Astrocyte (in vitro differentiated cells and primary cell): ENCODE measurements around the gene IDI1. TPM values are rescaled to one million over a fixed set of nuclear protein-coding genes. Genes with fewer than 3 reads are reported as not detected.

ENCODE experiments used
- DNase-seq: peaks from one replicate; pipeline ENCODE4 v3.0.0-alpha.2; 2010; ENCODE audit warnings: low read depth
- FAIRE-seq: peaks from 2 replicates; lab custom pipeline; 2011; peaks lifted over from hg19 to GRCh38; lab: Jason Lieb, UNC
- H2AFZ ChIP-seq: 2 replicates; pipeline ENCODE4 v1.6.0; 2012; ENCODE audit warnings: low read depth, low read length, inconsistent platforms
- H3K27ac ChIP-seq: 2 replicates; pipeline ENCODE4 v1.5.1; 2011; ENCODE audit warnings: low read depth, low read length, inconsistent platforms
- H3K27me3 ChIP-seq: 2 replicates; pipeline ENCODE4 v1.6.0; 2011; ENCODE audit warnings: low read length, inconsistent platforms; ENCODE audit not compliant: insufficient read depth
- H3K36me3 ChIP-seq: 2 replicates; pipeline ENCODE4 v1.5.1; 2011; ENCODE audit warnings: low read length, inconsistent platforms; ENCODE audit not compliant: insufficient read depth
- H3K4me1 ChIP-seq: 2 replicates; pipeline ENCODE4 v1.5.1; 2011; ENCODE audit warnings: low read length, inconsistent platforms; ENCODE audit not compliant: insufficient read depth
- H3K4me2 ChIP-seq: 2 replicates; pipeline ENCODE4 v1.6.0; 2012; ENCODE audit warnings: low read length, inconsistent platforms
- H3K4me3 ChIP-seq: 2 replicates; pipeline ENCODE4 v1.5.1; 2011; ENCODE audit warnings: low read depth, mild to moderate bottlenecking, low read length, inconsistent platforms; ENCODE audit not compliant: insufficient read depth
- H3K79me2 ChIP-seq: 2 replicates; pipeline ENCODE4 v1.6.0; 2012; ENCODE audit warnings: mild to moderate bottlenecking, low read length, inconsistent platforms; ENCODE audit not compliant: insufficient read depth
- H3K9ac ChIP-seq: 2 replicates; pipeline ENCODE4 v1.6.0; 2012; ENCODE audit warnings: mild to moderate bottlenecking, low read length, inconsistent platforms
- H3K9me3 ChIP-seq: 2 replicates; pipeline ENCODE4 v1.5.1; 2012; ENCODE audit warnings: low read depth, mild to moderate bottlenecking, low read length, inconsistent platforms; ENCODE audit not compliant: insufficient read depth
- H4K20me1 ChIP-seq: 2 replicates; pipeline ENCODE4 v1.6.0; 2012; ENCODE audit warnings: low read length, inconsistent platforms; ENCODE audit not compliant: insufficient read depth
- H3K27ac Mint-ChIP-seq: one replicate; pipeline ENCODE4 v1.8.0; 2021; ENCODE audit warnings: mild to moderate bottlenecking, mixed read lengths; ENCODE audit not compliant: unreplicated experiment
- H3K27me3 Mint-ChIP-seq: one replicate; pipeline ENCODE4 v1.8.0; 2021; ENCODE audit warnings: low read depth, mixed read lengths; ENCODE audit not compliant: unreplicated experiment
- H3K36me3 Mint-ChIP-seq: one replicate; pipeline ENCODE4 v1.8.0; 2021; ENCODE audit warnings: low read depth, mixed read lengths; ENCODE audit not compliant: unreplicated experiment
- H3K4me1 Mint-ChIP-seq: one replicate; pipeline ENCODE4 v1.8.0; 2021; ENCODE audit warnings: low read depth, mixed read lengths; ENCODE audit not compliant: unreplicated experiment
- H3K4me3 Mint-ChIP-seq: one replicate; pipeline ENCODE4 v1.8.0; 2021; ENCODE audit warnings: mild to moderate bottlenecking, moderate library complexity, mixed read lengths; ENCODE audit not compliant: unreplicated experiment
- H3K9me3 Mint-ChIP-seq: one replicate; pipeline ENCODE4 v1.8.0; 2021; ENCODE audit warnings: mild to moderate bottlenecking, mixed read lengths; ENCODE audit not compliant: unreplicated experiment
- CTCF ChIP-seq: IDR thresholded peaks from 2 replicates; pipeline ENCODE4 v1.5.1; 2011; ENCODE audit warnings: low read depth, mild to moderate bottlenecking, inconsistent platforms, low read length, moderate library complexity; ENCODE audit not compliant: insufficient read depth
- EZH2 ChIP-seq: IDR thresholded peaks from 2 replicates; pipeline ENCODE4 v1.6.1; 2012; ENCODE audit warnings: mild to moderate bottlenecking, low read length, inconsistent platforms; ENCODE audit not compliant: insufficient read depth
- total RNA-seq: library from RNA; stranded (reverse); gene quantifications from 2 replicates; pipeline ENCODE4 v1.2.1, GENCODE V29; 2021

Gene IDI1
- total RNA-seq, 1 donor from 2014 or later = 63.2 TPM

DNA sequence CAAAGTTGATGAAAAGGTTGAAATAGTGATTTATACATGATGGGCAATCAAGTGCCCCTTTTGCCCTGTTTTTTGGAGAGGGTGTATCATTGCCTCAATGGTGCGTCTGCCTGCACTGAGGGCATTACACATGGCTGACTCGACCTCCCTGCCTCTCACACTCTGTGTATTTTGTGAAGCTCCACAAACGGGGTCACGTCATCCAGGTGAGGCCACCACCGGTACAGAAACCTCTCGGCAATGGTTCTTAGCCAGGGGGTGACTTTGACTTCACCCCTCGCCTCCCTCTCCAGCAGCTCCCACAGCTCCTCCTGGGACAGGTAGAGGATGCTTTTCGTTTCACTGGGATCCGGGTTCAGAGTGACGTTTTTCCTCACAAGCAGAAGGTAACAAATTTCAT is 29.6 kb downstream of the IDI1 start:
- Histone ChIP-seq H3K4me2 (no peak overlapping the region), H3K36me3 (peaks cover 42% of the 10 kb centered on the region), H3K4me1 (no peaks in the 10 kb centered on the region), H3K9me3 (peaks cover 2% of the 10 kb centered on the region), H2AFZ (no peak overlapping the region), H3K27me3 (no peaks in the 10 kb centered on the region), H3K9ac (no peak overlapping the region), H4K20me1 (peaks cover 24% of the 10 kb centered on the region), H3K27ac (no peak overlapping the region), H3K4me3 (no peak overlapping the region), H3K79me2 (no peaks in the 10 kb centered on the region)
- no peaks in the 10 kb centered on the region for H3K27me3 Mint-ChIP-seq
- no peak for FAIRE-seq
- TF ChIP-seq CTCF (no peak), EZH2 (no peak)
- H3K27ac Mint-ChIP-seq = no peak overlapping the region
- no peaks in the 10 kb centered on the region for H3K4me1 Mint-ChIP-seq
- DNase-seq = no peak
- peaks cover 25% of the 10 kb centered on the region for H3K36me3 Mint-ChIP-seq
- H3K9me3 Mint-ChIP-seq = no peaks in the 10 kb centered on the region
- no peak overlapping the region for H3K4me3 Mint-ChIP-seq

GRCh38 chr10:1015688-1016087 is 33.2 kb downstream of the IDI1 start:
- Histone ChIP-seq H3K4me1 (no peaks in the 10 kb centered on the region), H2AFZ (no peak overlapping the region), H3K36me3 (peaks cover 68% of the 10 kb centered on the region), H4K20me1 (peaks cover 42% of the 10 kb centered on the region), H3K27me3 (no peaks in the 10 kb centered on the region), H3K79me2 (peaks cover 8% of the 10 kb centered on the region), H3K9me3 (no peaks in the 10 kb centered on the region), H3K4me2 (no peak overlapping the region), H3K9ac (no peak overlapping the region), H3K4me3 (no peak overlapping the region), H3K27ac (no peak overlapping the region)
- Mint-ChIP-seq H3K9me3 (no peaks in the 10 kb centered on the region), H3K27me3 (no peaks in the 10 kb centered on the region), H3K4me1 (no peaks in the 10 kb centered on the region), H3K36me3 (peaks cover 31% of the 10 kb centered on the region), H3K27ac (no peak overlapping the region), H3K4me3 (no peak overlapping the region)
- DNase-seq = no peak
- no peak for FAIRE-seq
- no peak for TF ChIP-seq CTCF

GRCh38 chr10:1011696-1012095 is 37.2 kb downstream of the IDI1 start:
- no peak overlapping the region for H3K4me3 ChIP-seq
- TF ChIP-seq CTCF (no peak), EZH2 (no peak)
- H3K4me3 Mint-ChIP-seq = no peak overlapping the region
- no peaks in the 10 kb centered on the region for H3K27me3 ChIP-seq
- H3K27ac Mint-ChIP-seq = no peak overlapping the region
- H3K27ac ChIP-seq = no peak overlapping the region
- no peaks in the 10 kb centered on the region for H3K27me3 Mint-ChIP-seq
- no peaks in the 10 kb centered on the region for H3K4me1 ChIP-seq
- H2AFZ ChIP-seq = no peak overlapping the region
- no peak overlapping the region for H3K4me2 ChIP-seq
- H3K36me3 ChIP-seq = peaks cover 73% of the 10 kb centered on the region
- H3K9me3 Mint-ChIP-seq = no peaks in the 10 kb centered on the region
- H3K9me3 ChIP-seq = no peaks in the 10 kb centered on the region
- H3K9ac ChIP-seq = no peak overlapping the region
- peaks cover 58% of the 10 kb centered on the region for H4K20me1 ChIP-seq
- H3K36me3 Mint-ChIP-seq = peaks cover 35% of the 10 kb centered on the region
- no peak for DNase-seq
- no peak for FAIRE-seq
- peaks cover 24% of the 10 kb centered on the region for H3K79me2 ChIP-seq
- no peaks in the 10 kb centered on the region for H3K4me1 Mint-ChIP-seq
